Hepatocyte (in vitro differentiated cells): ENCODE data around the gene F2. TPM values are rescaled to one million over a fixed set of nuclear protein-coding genes. Genes with fewer than 3 reads are reported as not detected.

Experiments
- DNase-seq: peaks from one replicate; pipeline ENCODE4 v3.0.0-alpha.2; 2016; ENCODE audit warnings: low spot score
- H2AFZ ChIP-seq: fragments of 200-600 bp; sonication (generic); 2 replicates; pipeline ENCODE4 v1.6.0; 2016; ENCODE audit warnings: antibody characterized with exemption, mild to moderate bottlenecking
- H3K27ac ChIP-seq: fragments of 200-600 bp; sonication (generic); 2 replicates; pipeline ENCODE4 v1.5.1; 2016; ENCODE audit warnings: mild to moderate bottlenecking
- H3K27me3 ChIP-seq: fragments of 200-600 bp; sonication (generic); 2 replicates; pipeline ENCODE4 v1.6.1; 2016
- H3K36me3 ChIP-seq: fragments of 200-600 bp; sonication (generic); replicated peaks from 2 replicates; pipeline ENCODE4 v1.5.1; 2016; ENCODE audit warnings: low read depth; ENCODE audit not compliant: insufficient read depth
- H3K4me1 ChIP-seq: fragments of 200-600 bp; sonication (generic); 2 replicates; pipeline ENCODE4 v1.5.1; 2016; ENCODE audit warnings: mild to moderate bottlenecking, moderate library complexity; ENCODE audit not compliant: insufficient read depth
- H3K4me2 ChIP-seq: fragments of 200-600 bp; sonication (generic); 2 replicates; pipeline ENCODE4 v1.6.0; 2016
- H3K4me3 ChIP-seq: fragments of 200-600 bp; sonication (generic); 2 replicates; pipeline ENCODE4 v1.5.1; 2016; ENCODE audit warnings: mild to moderate bottlenecking
- H3K79me2 ChIP-seq: fragments of 200-600 bp; sonication (generic); 2 replicates; pipeline ENCODE4 v1.6.0; 2017; ENCODE audit warnings: mild to moderate bottlenecking
- H3K9me2 ChIP-seq: fragments of 200-600 bp; sonication (generic); replicated peaks from 2 replicates; pipeline ENCODE4 v1.6.0; 2017; ENCODE audit warnings: mild to moderate bottlenecking; ENCODE audit not compliant: insufficient read depth
- H3K9me3 ChIP-seq: fragments of 200-600 bp; sonication (generic); 2 replicates; pipeline ENCODE4 v1.5.1; 2016; ENCODE audit warnings: low read depth, mild to moderate bottlenecking
- H4K20me1 ChIP-seq: fragments of 200-600 bp; sonication (generic); 2 replicates; pipeline ENCODE4 v1.6.0; 2016; ENCODE audit warnings: mild to moderate bottlenecking; ENCODE audit not compliant: insufficient read depth, poor library complexity, severe bottlenecking
- EZH2 ChIP-seq: fragments of 200-600 bp; sonication (generic); IDR thresholded peaks from 2 replicates; pipeline ENCODE4 v1.6.1; 2016; ENCODE audit warnings: antibody characterized with exemption, mild to moderate bottlenecking, borderline replicate concordance
- EZH2phosphoT487 ChIP-seq: fragments of 200-600 bp; sonication (generic); IDR thresholded peaks from one replicate; pipeline ENCODE4 v1.6.1; 2018; ENCODE audit warnings: antibody characterized with exemption, mild to moderate bottlenecking, low read depth, moderate library complexity; ENCODE audit not compliant: unreplicated experiment, severe bottlenecking
- WGBS: methylation state at CpG from one replicate; pipeline ENCODE4 v1.1.6; 2016; ENCODE audit warnings: low lambda C conversion rate; ENCODE audit errors: missing lambda C conversion rate; 5-methylcytosine and 5-hydroxymethylcytosine counted together
- polyA plus RNA-seq: library from polyadenylated mRNA; unstranded; fragments of >200 nt; fragmentation: Nextera tagmentation; extraction: Ambion mirVana; gene quantifications from 2 replicates; pipeline ENCODE4 v1.2.1, GENCODE V29; 2016
- total RNA-seq: library from RNA; depleted of rRNA; stranded (reverse); fragments of >200 nt; gene quantifications from 2 replicates; pipeline ENCODE4 v1.2.3, GENCODE V29; 2014
- TF ChIP-seq, protein P1 (sequence below): fragments of 200-600 bp; sonication (generic); IDR thresholded peaks from 2 replicates; pipeline ENCODE4 v1.5.1; 2016; ENCODE audit warnings: antibody characterized with exemption, mild to moderate bottlenecking; ENCODE audit not compliant: poor library complexity

The F2 gene
- total and polyA plus RNA-seq, 2 experiments from 2014 or later, result 79.7 to 111 TPM

DNA sequence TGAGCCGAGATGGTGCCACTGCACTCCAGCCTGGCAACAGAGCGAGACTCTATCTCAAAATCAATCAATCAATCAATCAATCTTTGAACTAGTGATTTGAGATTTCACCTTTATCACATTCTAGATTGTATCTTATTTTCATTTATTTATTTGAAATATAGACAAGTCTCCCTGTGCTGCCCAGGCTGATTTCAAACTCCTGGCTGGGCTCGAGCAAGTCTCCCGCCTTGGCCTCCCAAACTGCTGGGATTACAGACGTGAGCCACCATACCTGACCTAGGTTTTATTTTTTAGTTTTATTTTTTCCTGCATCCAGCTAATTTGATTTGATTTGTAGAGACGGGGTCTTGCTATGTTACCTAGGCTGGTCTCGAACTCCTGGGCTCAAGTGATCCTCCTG lies 17.1 kb downstream of the F2 start:
- Histone ChIP-seq H3K4me1 (no peaks in the 10 kb centered on the region), H3K4me3 (no peak overlapping the region), H4K20me1 (no peaks in the 10 kb centered on the region), H3K4me2 (no peak overlapping the region), H3K79me2 (no peaks in the 10 kb centered on the region), H3K27ac (no peak overlapping the region), H3K27me3 (no peaks in the 10 kb centered on the region), H3K9me2 (no peaks in the 10 kb centered on the region), H2AFZ (no peak overlapping the region), H3K36me3 (no peaks in the 10 kb centered on the region), H3K9me3 (no peaks in the 10 kb centered on the region)
- WGBS, result 96% methylated on average over 7 of the region's 7 CpGs
- no peak for DNase-seq
- TF ChIP-seq EZH2 (no peak), EZH2phosphoT487 (no peak)
- TF ChIP-seq, protein P1, sequence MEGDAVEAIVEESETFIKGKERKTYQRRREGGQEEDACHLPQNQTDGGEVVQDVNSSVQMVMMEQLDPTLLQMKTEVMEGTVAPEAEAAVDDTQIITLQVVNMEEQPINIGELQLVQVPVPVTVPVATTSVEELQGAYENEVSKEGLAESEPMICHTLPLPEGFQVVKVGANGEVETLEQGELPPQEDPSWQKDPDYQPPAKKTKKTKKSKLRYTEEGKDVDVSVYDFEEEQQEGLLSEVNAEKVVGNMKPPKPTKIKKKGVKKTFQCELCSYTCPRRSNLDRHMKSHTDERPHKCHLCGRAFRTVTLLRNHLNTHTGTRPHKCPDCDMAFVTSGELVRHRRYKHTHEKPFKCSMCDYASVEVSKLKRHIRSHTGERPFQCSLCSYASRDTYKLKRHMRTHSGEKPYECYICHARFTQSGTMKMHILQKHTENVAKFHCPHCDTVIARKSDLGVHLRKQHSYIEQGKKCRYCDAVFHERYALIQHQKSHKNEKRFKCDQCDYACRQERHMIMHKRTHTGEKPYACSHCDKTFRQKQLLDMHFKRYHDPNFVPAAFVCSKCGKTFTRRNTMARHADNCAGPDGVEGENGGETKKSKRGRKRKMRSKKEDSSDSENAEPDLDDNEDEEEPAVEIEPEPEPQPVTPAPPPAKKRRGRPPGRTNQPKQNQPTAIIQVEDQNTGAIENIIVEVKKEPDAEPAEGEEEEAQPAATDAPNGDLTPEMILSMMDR, result no peak

DNA sequence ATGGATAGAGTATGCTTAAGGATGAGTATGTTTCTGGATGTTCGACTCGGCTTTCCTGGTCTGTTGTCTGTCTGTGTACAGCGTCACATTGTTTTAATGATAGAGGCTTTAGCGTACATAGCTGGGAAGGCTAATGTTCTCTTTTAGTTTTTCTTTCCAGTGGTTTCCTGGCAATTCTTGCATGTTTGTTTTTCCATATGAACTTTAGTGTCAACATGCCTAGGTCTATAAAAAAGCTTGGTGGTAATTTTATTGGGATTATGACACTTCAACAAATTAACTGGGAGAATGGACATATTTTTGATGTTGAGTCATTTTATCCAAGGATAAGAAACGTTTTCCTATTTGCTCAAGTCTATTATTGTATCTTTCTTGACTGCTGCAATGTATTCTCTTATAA lies 17.6 kb downstream of the F2 start:
- Histone ChIP-seq H3K9me2 (no peaks in the 10 kb centered on the region), H3K9me3 (no peaks in the 10 kb centered on the region), H3K27ac (no peak overlapping the region), H3K27me3 (no peaks in the 10 kb centered on the region), H4K20me1 (no peaks in the 10 kb centered on the region), H3K4me1 (no peaks in the 10 kb centered on the region), H3K4me2 (no peak overlapping the region), H3K79me2 (no peaks in the 10 kb centered on the region), H3K4me3 (no peak overlapping the region), H2AFZ (no peak overlapping the region), H3K36me3 (no peaks in the 10 kb centered on the region)
- DNase-seq, result no peak
- 79% methylated on average over 5 of the region's 5 CpGs for WGBS
- no peak for TF ChIP-seq EZH2

DNA sequence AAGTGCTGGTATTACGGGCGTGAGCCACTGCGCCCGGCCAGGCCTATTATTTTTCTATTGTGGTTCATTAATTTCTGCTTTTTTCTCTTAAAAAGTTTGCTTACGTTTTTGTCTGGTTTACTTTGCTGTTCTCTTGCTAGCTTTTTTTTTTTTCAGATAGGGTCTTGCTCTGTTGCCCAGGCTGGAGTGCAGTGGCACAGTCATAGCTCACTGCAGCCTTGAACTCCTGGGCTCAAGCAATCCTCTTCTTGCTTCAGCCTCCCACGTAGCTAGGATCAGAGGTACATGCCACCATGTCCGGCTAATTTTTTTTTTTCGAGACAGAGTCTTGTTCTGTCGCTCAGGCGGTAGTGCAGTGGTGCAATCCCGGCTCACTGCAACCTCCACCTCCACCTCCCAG lies 18.7 kb downstream of the F2 start:
- Histone ChIP-seq H3K9me3 (no peaks in the 10 kb centered on the region), H3K4me2 (no peak overlapping the region), H3K4me1 (no peaks in the 10 kb centered on the region), H4K20me1 (no peaks in the 10 kb centered on the region), H3K4me3 (no peak overlapping the region), H2AFZ (no peak overlapping the region), H3K79me2 (no peaks in the 10 kb centered on the region), H3K36me3 (no peaks in the 10 kb centered on the region), H3K27me3 (no peaks in the 10 kb centered on the region), H3K9me2 (no peaks in the 10 kb centered on the region), H3K27ac (no peak overlapping the region)
- WGBS, result 98% methylated on average over 11 of the region's 11 CpGs
- DNase-seq, result no peak
- no peak for TF ChIP-seq EZH2phosphoT487
- TF ChIP-seq, protein P1, result no peak
- no peak for TF ChIP-seq EZH2

DNA sequence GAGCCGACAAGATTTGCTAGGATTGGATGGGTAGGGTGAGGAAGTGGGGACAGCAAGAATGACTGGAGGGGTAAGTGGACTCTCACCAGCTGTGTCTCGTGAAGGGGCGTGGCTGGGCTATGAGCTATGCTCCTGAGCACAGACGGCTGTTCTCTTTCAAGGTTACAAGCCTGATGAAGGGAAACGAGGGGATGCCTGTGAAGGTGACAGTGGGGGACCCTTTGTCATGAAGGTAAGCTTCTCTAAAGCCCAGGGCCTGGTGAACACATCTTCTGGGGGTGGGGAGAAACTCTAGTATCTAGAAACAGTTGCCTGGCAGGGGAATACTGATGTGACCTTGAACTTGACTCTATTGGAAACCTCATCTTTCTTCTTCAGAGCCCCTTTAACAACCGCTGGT lies 19.9 kb downstream of the F2 start:
- 86% methylated on average over 6 of the region's 6 CpGs for WGBS
- Histone ChIP-seq H3K27me3 (no peaks in the 10 kb centered on the region), H3K27ac (no peak overlapping the region), H3K36me3 (no peaks in the 10 kb centered on the region), H3K9me3 (no peaks in the 10 kb centered on the region), H4K20me1 (no peaks in the 10 kb centered on the region), H3K79me2 (no peaks in the 10 kb centered on the region), H3K9me2 (no peaks in the 10 kb centered on the region), H3K4me3 (no peak overlapping the region), H3K4me2 (no peak overlapping the region), H3K4me1 (no peaks in the 10 kb centered on the region), H2AFZ (no peak overlapping the region)
- DNase-seq, result no peak
- no peak for TF ChIP-seq EZH2
- TF ChIP-seq, protein P1, result no peak
- no peak for TF ChIP-seq EZH2phosphoT487
